HFFc6 (cell line): Measurements from ENCODE around the gene DTNB. TPM values are rescaled to one million over a fixed set of nuclear protein-coding genes. Genes with fewer than 3 reads are reported as not detected.

Experiments used
- DNase-seq: peaks from one replicate; pipeline ENCODE4 v3.0.0-alpha.2; 2018
- H3K27ac Mint-ChIP-seq: 2 replicates; pipeline ENCODE4 v1.8.0; 2020; ENCODE audit warnings: mild to moderate bottlenecking, mixed read lengths
- H3K27me3 Mint-ChIP-seq: 2 replicates; pipeline ENCODE4 v1.8.0; 2021; ENCODE audit warnings: mild to moderate bottlenecking, moderate library complexity, mixed read lengths; ENCODE audit not compliant: insufficient read depth
- H3K36me3 Mint-ChIP-seq: 2 replicates; pipeline ENCODE4 v1.8.0; 2021; ENCODE audit warnings: low read depth, mixed read lengths
- H3K4me1 Mint-ChIP-seq: 2 replicates; pipeline ENCODE4 v1.8.0; 2020; ENCODE audit warnings: low read depth, mixed read lengths
- H3K4me3 Mint-ChIP-seq: 2 replicates; pipeline ENCODE4 v1.8.0; 2020; ENCODE audit warnings: mild to moderate bottlenecking, moderate library complexity, mixed read lengths
- H3K9me3 Mint-ChIP-seq: 2 replicates; pipeline ENCODE4 v1.8.0; 2020; ENCODE audit warnings: mild to moderate bottlenecking, mixed read lengths
- total RNA-seq, 6 experiments: library from RNA; stranded (reverse); fragmentation: NEBNext Ultra II Directional; extraction: Animal tissue kit (Norgen Biotek cat#: 25700); gene quantifications; 2 replicates in 1 of 6; 3 replicates in 5 of 6; pipeline ENCODE4 v1.2.3, GENCODE V29; 2021
- TF ChIP-seq, protein P1 (sequence below): fragments of 200-600 bp; sonication (generic); IDR thresholded peaks from 2 replicates; pipeline ENCODE4 v1.5.0; 2021; ENCODE audit warnings: antibody characterized with exemption, mild to moderate bottlenecking

The DTNB gene
- total RNA-seq, 6 experiments from 2014 or later = 4.2 to 6.2 (median 4.7) TPM

DNA sequence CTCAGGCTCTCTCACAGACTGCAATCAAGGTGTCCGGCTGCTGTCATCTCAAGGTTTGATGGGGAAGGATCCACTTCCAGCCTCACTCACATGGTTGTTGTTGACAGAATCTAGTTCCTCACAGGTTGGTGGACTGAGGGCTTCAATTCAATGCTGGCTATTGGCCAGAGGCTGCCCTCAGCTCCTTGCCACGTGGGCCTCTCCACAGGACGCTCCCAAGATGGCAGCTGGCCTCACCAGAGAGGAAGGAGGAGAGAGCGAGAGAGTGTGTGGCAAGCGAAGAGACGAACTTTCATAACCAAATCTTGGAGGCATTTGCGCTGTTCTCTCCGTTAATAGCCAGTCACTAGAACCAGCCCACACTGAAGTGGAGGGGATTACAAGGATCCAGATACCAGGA lies 318.1 kb downstream of the DTNB start:
- DNase-seq = no peak
- Mint-ChIP-seq H3K9me3 (no peaks in the 10 kb centered on the region), H3K4me1 (no peaks in the 10 kb centered on the region), H3K4me3 (no peak overlapping the region), H3K27ac (no peak overlapping the region), H3K36me3 (no peaks in the 10 kb centered on the region), H3K27me3 (peaks cover 13% of the 10 kb centered on the region)
- TF ChIP-seq, protein P1, sequence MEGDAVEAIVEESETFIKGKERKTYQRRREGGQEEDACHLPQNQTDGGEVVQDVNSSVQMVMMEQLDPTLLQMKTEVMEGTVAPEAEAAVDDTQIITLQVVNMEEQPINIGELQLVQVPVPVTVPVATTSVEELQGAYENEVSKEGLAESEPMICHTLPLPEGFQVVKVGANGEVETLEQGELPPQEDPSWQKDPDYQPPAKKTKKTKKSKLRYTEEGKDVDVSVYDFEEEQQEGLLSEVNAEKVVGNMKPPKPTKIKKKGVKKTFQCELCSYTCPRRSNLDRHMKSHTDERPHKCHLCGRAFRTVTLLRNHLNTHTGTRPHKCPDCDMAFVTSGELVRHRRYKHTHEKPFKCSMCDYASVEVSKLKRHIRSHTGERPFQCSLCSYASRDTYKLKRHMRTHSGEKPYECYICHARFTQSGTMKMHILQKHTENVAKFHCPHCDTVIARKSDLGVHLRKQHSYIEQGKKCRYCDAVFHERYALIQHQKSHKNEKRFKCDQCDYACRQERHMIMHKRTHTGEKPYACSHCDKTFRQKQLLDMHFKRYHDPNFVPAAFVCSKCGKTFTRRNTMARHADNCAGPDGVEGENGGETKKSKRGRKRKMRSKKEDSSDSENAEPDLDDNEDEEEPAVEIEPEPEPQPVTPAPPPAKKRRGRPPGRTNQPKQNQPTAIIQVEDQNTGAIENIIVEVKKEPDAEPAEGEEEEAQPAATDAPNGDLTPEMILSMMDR = no peak

DNA sequence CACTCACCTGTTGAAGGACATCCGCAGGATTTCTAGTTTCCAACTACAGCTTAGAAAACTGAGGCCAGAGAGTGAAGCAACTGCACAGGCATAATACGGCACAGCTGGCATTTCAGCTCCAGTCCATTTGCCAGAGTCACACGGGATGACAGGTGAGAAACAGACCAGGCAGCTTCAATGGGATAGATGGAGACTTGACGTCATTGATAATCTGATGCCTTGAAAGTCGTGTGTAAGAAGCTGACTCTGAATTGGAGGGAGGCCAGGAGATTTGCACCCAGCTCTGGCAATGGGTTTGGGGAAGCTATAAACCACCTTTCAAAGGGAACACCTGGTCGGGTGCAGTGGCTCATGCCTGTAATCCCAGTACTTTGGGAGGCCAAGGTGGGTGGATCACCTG lies 319.3 kb downstream of the DTNB start:
- peaks cover 13% of the 10 kb centered on the region for H3K27me3 Mint-ChIP-seq
- H3K36me3 Mint-ChIP-seq = no peaks in the 10 kb centered on the region
- DNase-seq = no peak
- H3K4me3 Mint-ChIP-seq = no peak overlapping the region
- peaks cover 8% of the 10 kb centered on the region for H3K4me1 Mint-ChIP-seq
- TF ChIP-seq, protein P1 = no peak
- H3K27ac Mint-ChIP-seq = no peak overlapping the region
- no peaks in the 10 kb centered on the region for H3K9me3 Mint-ChIP-seq

DNA sequence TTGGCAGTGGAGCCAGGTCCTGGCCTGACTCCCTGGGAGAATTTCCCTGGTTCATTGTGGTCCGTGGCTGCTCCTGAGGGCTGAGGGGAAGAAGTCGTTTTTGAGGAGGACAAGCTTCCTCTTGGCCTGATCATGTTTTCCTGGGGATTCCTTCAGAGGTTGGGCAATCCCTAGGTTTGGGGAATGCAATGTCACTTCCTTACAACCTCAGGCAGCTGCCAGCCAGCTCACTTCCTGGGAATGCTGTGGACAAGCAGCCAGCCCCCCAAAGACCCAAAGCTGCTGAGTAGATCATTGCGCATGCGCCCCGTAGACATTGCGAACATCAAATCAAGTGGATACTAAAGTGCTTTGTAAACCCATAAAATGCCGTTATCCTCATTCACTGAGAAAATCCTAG lies 324.0 kb downstream of the DTNB start:
- peak; percentile 16 for DNase-seq
- H3K4me1 Mint-ChIP-seq = peaks cover 22% of the 10 kb centered on the region
- no peaks in the 10 kb centered on the region for H3K9me3 Mint-ChIP-seq
- no peaks in the 10 kb centered on the region for H3K36me3 Mint-ChIP-seq
- peaks cover 10% of the 10 kb centered on the region for H3K27me3 Mint-ChIP-seq
- TF ChIP-seq, protein P1 = no peak
- H3K27ac Mint-ChIP-seq = no peak overlapping the region
- no peak overlapping the region for H3K4me3 Mint-ChIP-seq

DNA sequence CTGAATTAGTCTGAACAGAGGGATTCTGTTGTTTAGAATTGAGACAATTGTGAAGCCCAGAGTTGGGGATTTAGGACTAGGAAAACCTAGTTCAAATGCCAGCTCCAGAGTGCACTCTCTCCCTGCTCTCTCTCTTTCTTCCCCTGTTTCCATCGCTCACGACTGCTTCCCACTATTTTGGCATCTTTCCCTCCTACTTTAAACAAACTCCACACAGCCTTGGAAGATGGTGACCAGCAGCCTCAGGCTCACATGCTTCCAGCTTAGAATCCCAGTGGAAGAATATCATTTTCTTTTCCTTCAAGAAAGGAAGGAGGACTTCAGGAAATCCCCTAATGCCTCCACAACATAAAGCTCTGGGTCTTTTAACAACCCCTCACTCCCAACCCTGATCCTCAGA lies 325.5 kb downstream of the DTNB start:
- no peak overlapping the region for H3K4me3 Mint-ChIP-seq
- no peak for DNase-seq

DNA sequence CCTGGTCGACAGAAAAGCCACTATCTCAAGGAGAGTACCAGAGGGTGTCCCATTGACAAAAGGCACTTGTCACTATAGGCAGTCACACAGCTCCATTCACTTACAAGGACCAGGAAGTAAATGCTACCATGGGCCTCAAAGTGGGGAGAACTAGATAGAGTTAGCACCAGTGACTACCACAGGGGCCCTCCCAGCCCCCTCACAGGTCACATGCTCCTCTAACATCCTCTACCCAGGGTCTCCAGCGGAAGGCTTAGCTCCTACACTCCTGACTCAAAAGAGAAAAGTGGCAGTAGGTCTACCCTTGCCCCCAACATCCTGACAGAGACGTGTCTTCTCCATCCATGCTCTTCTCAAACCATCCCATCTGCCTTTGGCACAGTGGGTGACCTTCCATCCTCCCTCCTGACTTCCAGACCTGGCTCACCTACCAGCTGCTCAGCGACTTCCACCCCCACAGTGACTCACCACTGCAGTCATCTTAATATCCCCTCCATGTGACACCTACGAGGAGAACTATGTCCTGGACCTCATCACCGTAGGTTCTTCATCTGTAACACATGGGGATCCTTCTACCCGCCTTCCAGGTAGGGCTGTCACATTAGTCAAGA lies 326.1 kb downstream of the DTNB start:
- no peak overlapping the region for H3K4me3 Mint-ChIP-seq

More for the DNA sequence above, 325.5 kb downstream of the DTNB start:
- Mint-ChIP-seq H3K36me3 (no peaks in the 10 kb centered on the region), H3K9me3 (no peaks in the 10 kb centered on the region), H3K27me3 (peaks cover 5% of the 10 kb centered on the region), H3K27ac (no peak overlapping the region), H3K4me1 (peaks cover 22% of the 10 kb centered on the region)
- TF ChIP-seq, protein P1 = no peak

More for the DNA sequence above, 326.1 kb downstream of the DTNB start:
- TF ChIP-seq, protein P1 = no peak
- Mint-ChIP-seq H3K27ac (no peak overlapping the region), H3K9me3 (no peaks in the 10 kb centered on the region), H3K4me1 (peaks cover 22% of the 10 kb centered on the region), H3K36me3 (no peaks in the 10 kb centered on the region), H3K27me3 (peaks cover 5% of the 10 kb centered on the region)
- no peak for DNase-seq
